ENCODE measurements around the gene DGAT2. TPM values are rescaled to one million over a fixed set of nuclear protein-coding genes. Genes with fewer than 3 reads are reported as not detected.

Gene DGAT2
- total RNA-seq, 1 donor from 2014 or later, result 2.6 TPM

DNA sequence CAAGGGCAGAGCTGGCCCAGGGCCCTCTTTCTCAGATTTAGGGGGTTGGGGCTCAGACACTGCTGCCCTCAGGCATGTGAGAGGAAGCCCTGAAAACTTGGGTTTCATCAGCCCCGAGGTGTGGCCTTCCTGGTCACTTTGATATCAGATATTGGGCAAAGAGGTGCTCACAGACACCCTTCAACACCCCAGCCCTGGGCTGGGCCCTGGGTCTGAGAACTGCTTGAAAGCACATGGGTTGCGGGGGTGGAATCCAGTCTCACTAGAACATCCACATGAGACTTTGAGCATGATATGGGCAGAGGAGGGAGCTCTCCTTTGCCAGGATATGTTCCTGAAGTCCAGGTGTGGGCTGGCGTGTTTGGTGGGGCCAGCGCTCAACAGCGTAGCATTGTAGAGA is 10.4 kb downstream of the DGAT2 start:
- no peak for FAIRE-seq
- no peak for DNase-seq (ENCODE audit: low read depth)

DNA sequence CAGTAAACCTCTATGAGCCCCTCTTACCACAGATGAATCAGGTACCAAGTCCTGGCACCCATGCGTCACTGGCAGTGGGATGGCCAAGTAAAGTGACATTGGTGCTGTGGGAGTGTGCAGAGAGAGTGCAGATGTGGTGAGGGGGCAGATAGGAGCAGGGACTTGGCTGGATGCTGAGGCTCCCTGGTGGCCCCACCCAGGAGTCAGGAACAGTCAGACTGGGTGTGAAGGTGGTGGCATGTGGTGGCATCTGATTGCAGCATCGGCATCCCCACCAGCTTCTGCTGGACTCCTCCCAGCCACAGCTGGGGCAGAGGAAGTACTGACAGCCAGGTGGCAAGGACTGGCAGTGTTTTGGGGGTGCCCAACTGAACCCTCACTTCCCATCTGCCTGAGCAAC is 11.4 kb downstream of the DGAT2 start:
- Histone ChIP-seq H3K36me3 (ENCODE audit: control insufficient read depth, insufficient read depth, low read length) (peaks cover 2% of the 10 kb centered on the region), H3K27me3 (ENCODE audit: control insufficient read depth, insufficient read depth, low read length) (no peaks in the 10 kb centered on the region), H3K4me3 (ENCODE audit: low read depth, low read length) (no peak overlapping the region)
- FAIRE-seq (no peak), DNase-seq (ENCODE audit: low read depth) (no peak)
- TF ChIP-seq, protein P1, sequence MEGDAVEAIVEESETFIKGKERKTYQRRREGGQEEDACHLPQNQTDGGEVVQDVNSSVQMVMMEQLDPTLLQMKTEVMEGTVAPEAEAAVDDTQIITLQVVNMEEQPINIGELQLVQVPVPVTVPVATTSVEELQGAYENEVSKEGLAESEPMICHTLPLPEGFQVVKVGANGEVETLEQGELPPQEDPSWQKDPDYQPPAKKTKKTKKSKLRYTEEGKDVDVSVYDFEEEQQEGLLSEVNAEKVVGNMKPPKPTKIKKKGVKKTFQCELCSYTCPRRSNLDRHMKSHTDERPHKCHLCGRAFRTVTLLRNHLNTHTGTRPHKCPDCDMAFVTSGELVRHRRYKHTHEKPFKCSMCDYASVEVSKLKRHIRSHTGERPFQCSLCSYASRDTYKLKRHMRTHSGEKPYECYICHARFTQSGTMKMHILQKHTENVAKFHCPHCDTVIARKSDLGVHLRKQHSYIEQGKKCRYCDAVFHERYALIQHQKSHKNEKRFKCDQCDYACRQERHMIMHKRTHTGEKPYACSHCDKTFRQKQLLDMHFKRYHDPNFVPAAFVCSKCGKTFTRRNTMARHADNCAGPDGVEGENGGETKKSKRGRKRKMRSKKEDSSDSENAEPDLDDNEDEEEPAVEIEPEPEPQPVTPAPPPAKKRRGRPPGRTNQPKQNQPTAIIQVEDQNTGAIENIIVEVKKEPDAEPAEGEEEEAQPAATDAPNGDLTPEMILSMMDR (IDR thresholded peaks at IDR 0.05; ENCODE audit: insufficient read depth, low read length, severe bottlenecking), result no peak

More for the DNA sequence above, 10.4 kb downstream of the DGAT2 start:
- Histone ChIP-seq H3K27me3 (ENCODE audit: control insufficient read depth, insufficient read depth, low read length) (no peaks in the 10 kb centered on the region), H3K36me3 (ENCODE audit: control insufficient read depth, insufficient read depth, low read length) (no peaks in the 10 kb centered on the region), H3K4me3 (ENCODE audit: low read depth, low read length) (no peak overlapping the region)
- TF ChIP-seq, protein P1 (IDR thresholded peaks at IDR 0.05; ENCODE audit: insufficient read depth, low read length, severe bottlenecking), result no peak

DNA sequence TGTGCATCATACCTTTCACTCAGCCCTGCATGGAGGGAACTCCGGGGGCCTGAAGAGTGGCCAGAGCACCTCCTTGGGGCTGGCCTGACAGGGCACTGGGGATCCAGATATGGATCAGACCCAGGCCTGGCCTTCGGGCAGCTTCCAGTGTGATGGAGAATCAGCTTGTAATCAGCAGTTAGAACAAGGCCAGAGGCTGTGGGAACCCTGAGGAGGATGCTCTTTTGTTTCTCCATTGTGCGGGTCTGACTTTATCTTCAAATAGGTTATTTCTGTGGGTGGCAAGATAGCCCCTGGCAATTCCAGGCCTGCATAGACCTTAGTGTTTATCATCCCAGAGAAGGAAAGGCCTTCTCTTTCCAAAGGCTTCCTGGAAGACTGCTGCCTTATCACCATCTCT is 12.3 kb downstream of the DGAT2 start:
- Histone ChIP-seq H3K4me3 (ENCODE audit: low read depth, low read length) (no peak overlapping the region), H3K27me3 (ENCODE audit: control insufficient read depth, insufficient read depth, low read length) (no peaks in the 10 kb centered on the region), H3K36me3 (ENCODE audit: control insufficient read depth, insufficient read depth, low read length) (peaks cover 2% of the 10 kb centered on the region)
- TF ChIP-seq, protein P1 (IDR thresholded peaks at IDR 0.05; ENCODE audit: insufficient read depth, low read length, severe bottlenecking), result no peak
- no peak for DNase-seq (ENCODE audit: low read depth)
- no peak for FAIRE-seq

DNA sequence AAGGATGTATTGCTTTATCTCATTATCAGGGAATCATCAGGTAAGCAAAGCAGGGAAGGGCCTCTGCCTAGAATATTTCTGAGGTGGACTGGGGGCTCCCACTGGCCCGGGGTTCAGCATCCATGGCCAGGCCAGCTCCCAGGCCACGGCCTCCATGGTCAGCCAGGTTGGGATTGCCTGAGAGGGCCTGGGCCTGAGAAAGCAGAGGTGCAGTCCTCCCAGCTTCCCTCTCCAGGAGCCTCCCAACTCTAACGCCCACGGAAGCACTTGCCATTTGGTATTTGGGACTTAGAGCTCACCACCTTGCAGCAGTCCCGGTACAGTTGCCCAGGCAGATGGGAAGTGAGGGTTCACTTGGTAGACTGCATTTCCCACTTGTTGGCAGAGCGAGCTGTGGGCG is 12.7 kb downstream of the DGAT2 start:
- TF ChIP-seq, protein P1 (IDR thresholded peaks at IDR 0.05; ENCODE audit: insufficient read depth, low read length, severe bottlenecking), result no peak
- FAIRE-seq (no peak), DNase-seq (ENCODE audit: low read depth) (no peak)
- H3K27me3 ChIP-seq (ENCODE audit: control insufficient read depth, insufficient read depth, low read length), result no peaks in the 10 kb centered on the region
- peaks cover 2% of the 10 kb centered on the region for H3K36me3 ChIP-seq (ENCODE audit: control insufficient read depth, insufficient read depth, low read length)
- H3K4me3 ChIP-seq (ENCODE audit: low read depth, low read length), result no peak overlapping the region

DNA sequence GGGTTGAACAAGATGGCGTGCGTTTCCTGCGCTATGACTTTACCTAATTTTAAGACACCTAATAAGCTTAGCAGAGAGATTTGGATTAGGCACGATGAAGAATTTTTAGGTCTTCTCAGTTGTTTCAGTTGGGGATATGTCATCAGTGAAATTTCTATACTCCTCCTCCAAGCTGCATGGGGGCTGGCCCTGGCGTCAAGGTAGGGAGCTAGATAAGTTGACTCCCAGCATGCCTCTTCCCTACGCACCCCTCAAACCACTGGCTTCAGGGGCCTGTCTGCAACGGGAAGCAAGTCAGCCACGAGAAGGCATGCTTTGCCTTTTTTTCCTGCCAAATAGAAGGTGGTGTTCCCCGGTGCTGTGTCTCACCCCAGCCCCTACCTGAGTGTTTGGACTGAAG is 13.3 kb downstream of the DGAT2 start:
- TF ChIP-seq, protein P1 (IDR thresholded peaks at IDR 0.05; ENCODE audit: insufficient read depth, low read length, severe bottlenecking), result no peak
- Histone ChIP-seq H3K36me3 (ENCODE audit: control insufficient read depth, insufficient read depth, low read length) (peaks cover 2% of the 10 kb centered on the region), H3K4me3 (ENCODE audit: low read depth, low read length) (no peak overlapping the region), H3K27me3 (ENCODE audit: control insufficient read depth, insufficient read depth, low read length) (no peaks in the 10 kb centered on the region)
- FAIRE-seq, result no peak
- DNase-seq (ENCODE audit: low read depth), result no peak

DNA sequence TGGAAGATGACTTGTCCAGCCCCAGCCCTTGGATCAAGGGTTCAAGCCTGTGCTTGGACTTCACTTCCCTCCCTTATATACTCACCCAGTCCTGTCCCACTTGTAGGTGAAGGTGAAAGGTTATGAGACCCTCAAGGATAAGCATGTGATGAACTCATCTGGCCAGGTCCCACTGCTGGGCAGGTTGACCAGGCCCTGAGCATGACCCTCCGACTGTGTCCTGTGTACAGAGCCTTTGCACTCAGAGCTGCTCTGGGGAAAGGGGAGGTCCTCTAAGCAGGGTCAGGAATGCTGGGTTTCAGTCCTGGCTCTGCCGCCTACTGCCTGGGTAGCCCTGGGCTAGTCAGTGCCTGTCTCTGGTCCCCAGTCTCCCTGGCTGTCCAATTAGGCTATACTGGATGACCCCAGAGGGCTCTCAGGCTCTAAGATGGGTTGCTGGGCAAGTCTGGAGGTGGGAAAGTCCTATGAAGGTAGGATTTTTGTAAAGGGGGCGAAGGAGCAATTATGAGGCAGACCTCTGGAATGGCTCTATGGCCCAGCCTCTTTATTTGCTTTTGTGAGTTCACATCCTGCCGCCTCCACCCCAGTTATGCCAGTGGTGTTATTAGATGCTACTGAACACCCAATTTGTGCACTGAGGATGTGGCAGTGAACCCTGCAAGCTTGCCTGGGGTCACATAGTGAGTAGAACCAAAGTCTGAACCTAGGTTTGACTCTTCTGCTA is 14.1 kb downstream of the DGAT2 start:
- Histone ChIP-seq H3K36me3 (ENCODE audit: control insufficient read depth, insufficient read depth, low read length) (peaks cover 2% of the 10 kb centered on the region), H3K4me3 (ENCODE audit: low read depth, low read length) (no peak overlapping the region), H3K27me3 (ENCODE audit: control insufficient read depth, insufficient read depth, low read length) (no peaks in the 10 kb centered on the region)
- TF ChIP-seq, protein P1 (IDR thresholded peaks at IDR 0.05; ENCODE audit: insufficient read depth, low read length, severe bottlenecking), result no peak
- DNase-seq (ENCODE audit: low read depth) (peak; percentile 83), FAIRE-seq (no peak)
